22Rv1 (cell line): ENCODE data around the gene C10orf71.

Source experiments
- H3K27ac ChIP-seq: fragments of 450-650 bp; 2 replicates; pipeline ENCODE4 v1.5.1; 2017
- ZFX ChIP-seq: fragments of 450-650 bp; IDR thresholded peaks from 2 replicates; pipeline ENCODE4 v1.6.1; 2017; ENCODE audit warnings: antibody characterized with exemption, borderline replicate concordance
- TF ChIP-seq, protein P1 (sequence below): fragments of 450-650 bp; IDR thresholded peaks from 2 replicates; pipeline ENCODE4 v1.5.1; 2017; ENCODE audit warnings: mild to moderate bottlenecking

Gene C10orf71

DNA sequence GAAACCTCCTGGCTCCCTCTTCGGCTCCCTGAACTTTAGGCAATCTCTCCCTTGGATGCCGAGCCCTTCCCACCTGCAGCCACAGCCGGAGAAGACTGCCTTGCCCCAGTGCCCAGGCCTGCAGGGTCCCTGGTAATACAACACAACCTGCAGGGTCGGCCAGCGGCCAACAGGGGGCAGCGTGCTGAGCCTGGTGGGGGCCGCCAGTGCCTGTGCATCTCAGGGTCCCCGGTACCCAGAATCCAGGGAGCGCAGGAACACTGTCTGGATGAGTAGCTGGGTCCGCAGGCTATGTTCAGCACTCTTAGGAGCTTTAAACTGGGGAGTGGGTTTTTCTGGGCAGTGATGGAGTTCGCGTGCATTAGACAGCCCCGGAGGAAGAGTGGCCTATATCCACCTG, 17.5 kb upstream of the C10orf71 start:
- TF ChIP-seq, protein P1, sequence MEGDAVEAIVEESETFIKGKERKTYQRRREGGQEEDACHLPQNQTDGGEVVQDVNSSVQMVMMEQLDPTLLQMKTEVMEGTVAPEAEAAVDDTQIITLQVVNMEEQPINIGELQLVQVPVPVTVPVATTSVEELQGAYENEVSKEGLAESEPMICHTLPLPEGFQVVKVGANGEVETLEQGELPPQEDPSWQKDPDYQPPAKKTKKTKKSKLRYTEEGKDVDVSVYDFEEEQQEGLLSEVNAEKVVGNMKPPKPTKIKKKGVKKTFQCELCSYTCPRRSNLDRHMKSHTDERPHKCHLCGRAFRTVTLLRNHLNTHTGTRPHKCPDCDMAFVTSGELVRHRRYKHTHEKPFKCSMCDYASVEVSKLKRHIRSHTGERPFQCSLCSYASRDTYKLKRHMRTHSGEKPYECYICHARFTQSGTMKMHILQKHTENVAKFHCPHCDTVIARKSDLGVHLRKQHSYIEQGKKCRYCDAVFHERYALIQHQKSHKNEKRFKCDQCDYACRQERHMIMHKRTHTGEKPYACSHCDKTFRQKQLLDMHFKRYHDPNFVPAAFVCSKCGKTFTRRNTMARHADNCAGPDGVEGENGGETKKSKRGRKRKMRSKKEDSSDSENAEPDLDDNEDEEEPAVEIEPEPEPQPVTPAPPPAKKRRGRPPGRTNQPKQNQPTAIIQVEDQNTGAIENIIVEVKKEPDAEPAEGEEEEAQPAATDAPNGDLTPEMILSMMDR: peak; percentile 61
- TF ChIP-seq ZFX: no peak
- no peak overlapping the region for H3K27ac ChIP-seq

DNA sequence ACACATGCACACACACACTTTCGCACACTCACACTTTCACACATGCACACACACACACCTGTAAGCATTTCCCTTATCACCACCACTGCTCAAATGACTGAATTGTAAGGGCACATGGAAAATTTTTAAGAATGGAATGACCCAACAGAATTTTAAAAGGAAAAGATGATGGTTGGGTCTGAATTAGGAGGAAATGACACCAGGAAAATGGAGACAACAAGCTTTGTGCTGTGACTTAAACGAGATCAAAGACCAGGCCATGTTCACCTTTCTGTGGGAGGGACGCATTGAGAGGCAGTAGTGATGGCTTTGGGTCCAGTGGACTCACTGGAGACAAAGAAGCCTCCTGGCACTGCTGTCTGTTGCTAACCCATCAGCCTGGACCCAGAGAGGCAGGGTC, 16.7 kb upstream of the C10orf71 start:
- TF ChIP-seq, protein P1: no peak
- TF ChIP-seq ZFX: no peak
- H3K27ac ChIP-seq: no peak overlapping the region

DNA sequence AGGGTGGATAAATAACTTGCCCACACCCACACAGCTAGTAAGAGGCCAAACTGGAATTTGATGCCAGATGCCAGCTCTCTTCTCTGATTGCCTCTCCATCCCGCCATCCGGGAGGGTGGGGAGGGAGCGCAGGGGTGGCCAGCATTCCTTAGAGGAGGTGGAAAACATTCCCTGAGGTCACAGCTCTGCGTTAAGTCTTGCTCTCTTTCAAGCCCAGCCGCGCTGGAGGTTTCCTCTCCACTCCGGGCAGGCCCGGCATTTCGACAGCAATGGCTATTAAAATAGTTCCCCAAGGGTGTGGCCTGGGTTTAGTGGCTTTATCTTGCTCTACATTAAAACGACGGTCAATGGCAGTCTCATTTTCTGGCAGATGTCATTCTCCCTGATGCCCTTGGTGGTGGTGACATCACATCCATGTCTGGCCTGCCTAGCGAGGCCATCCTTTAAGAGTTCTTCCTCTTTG, 16.1 kb upstream of the C10orf71 start:
- TF ChIP-seq, protein P1: no peak
- TF ChIP-seq ZFX: no peak

DNA sequence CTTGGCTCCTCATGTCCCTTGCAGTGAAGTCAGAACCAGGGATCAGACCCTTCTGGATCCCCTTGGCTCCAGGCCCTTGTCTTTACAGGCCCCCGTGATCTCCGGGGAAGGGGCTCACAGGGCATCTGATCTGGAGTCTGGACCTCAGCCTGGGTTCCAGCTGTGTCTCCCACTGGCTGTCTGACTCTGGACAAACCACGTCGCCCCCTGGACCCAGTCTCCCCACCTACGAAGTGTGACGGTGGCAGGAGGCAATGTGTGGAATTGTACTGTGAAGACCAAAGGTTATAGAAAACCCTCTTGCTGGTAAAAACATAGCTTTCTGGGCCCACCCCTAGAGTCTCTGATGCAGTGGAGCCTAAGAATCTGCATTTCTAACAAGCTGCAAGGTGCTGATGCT, 15.5 kb upstream of the C10orf71 start:
- H3K27ac ChIP-seq: no peak overlapping the region
- TF ChIP-seq, protein P1: no peak
- no peak for TF ChIP-seq ZFX

More for the DNA sequence above, 16.1 kb upstream of the C10orf71 start:
- no peak overlapping the region for H3K27ac ChIP-seq

DNA sequence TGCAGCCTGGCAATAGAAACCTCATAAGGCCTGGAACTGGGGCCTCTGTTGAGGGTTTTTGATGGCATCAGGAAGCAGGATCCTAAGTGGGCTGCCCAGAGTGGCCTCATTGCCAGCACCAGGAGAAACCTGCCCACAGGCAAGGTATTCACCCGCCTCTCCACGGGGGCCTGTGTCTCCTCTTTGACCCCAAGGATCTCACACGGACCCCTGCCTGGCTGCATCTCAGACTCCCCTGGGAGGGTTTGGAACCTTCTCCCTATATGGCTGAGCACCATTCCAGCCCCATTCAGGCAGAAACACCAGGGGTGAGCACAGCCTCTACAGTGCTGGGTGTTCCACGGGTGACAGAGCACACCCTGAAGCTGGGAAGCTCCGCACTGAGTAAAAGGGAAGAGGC, 14.6 kb upstream of the C10orf71 start:
- TF ChIP-seq, protein P1: no peak
- TF ChIP-seq ZFX: no peak
- H3K27ac ChIP-seq: no peak overlapping the region

DNA sequence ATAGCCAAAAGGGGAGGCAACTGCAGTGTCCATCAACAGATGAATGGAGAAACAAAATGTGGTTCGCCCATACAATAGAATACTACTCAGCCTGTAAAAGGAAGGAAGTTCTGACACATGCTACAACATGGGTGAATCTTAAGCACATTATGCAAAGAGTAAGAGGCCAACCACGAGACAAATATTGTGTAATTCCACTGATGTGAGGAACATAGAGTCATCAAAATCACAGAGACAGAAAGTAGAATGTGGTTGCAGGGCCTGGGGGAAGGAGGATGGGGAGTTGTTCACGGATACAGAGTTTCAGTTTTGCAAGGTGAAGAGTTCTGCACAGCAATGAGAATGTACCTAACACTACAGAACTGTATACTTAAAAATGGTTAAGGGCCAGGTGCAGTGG, 13.7 kb upstream of the C10orf71 start:
- TF ChIP-seq, protein P1: no peak
- no peak for TF ChIP-seq ZFX
- no peak overlapping the region for H3K27ac ChIP-seq

DNA sequence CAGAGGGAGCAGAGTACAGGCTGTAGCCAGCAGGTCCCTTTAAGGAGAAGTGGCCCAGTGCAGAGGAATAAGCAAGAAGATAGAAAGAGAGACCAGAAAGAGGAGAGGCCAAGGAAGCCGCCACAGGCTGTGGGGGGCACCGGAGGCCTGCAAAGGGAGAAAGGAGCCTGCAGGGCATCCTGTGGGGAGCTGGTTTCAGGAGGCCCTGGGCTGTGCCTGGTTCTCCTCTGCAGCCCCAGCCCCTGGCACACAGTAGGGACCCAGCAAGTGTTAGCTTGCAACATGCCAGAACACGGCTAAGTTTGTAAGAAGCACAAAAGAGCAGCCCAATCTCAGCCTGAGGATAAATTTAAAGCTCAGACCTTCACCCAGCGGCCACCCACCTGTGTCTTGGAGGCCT, 12.3 kb upstream of the C10orf71 start:
- TF ChIP-seq ZFX: no peak
- TF ChIP-seq, protein P1: no peak
- no peak overlapping the region for H3K27ac ChIP-seq
